Fibroblast of pulmonary artery (primary cell): Measurements from ENCODE around the gene PCDHGB3.
"Not testable (repeated sequence)": the region's sequence is repeated elsewhere in the genome, so short reads cannot be mapped to it uniquely, and the experiment has no call there.

Experiments
- DNase-seq: peaks from one replicate; pipeline ENCODE4 v3.0.0-alpha.2; 2010; ENCODE audit warnings: low read depth
- H3K4me3 ChIP-seq: replicated peaks from 2 replicates; pipeline ENCODE4 v1.5.1; 2011; ENCODE audit warnings: low read depth, mild to moderate bottlenecking, control low read depth, low read length, moderate library complexity
- CTCF ChIP-seq: IDR thresholded peaks from 2 replicates; pipeline ENCODE4 v1.5.1; 2011; ENCODE audit warnings: mild to moderate bottlenecking, control low read depth, low read length, inconsistent platforms; ENCODE audit errors: missing control alignments

PCDHGB3 gene

DNA sequence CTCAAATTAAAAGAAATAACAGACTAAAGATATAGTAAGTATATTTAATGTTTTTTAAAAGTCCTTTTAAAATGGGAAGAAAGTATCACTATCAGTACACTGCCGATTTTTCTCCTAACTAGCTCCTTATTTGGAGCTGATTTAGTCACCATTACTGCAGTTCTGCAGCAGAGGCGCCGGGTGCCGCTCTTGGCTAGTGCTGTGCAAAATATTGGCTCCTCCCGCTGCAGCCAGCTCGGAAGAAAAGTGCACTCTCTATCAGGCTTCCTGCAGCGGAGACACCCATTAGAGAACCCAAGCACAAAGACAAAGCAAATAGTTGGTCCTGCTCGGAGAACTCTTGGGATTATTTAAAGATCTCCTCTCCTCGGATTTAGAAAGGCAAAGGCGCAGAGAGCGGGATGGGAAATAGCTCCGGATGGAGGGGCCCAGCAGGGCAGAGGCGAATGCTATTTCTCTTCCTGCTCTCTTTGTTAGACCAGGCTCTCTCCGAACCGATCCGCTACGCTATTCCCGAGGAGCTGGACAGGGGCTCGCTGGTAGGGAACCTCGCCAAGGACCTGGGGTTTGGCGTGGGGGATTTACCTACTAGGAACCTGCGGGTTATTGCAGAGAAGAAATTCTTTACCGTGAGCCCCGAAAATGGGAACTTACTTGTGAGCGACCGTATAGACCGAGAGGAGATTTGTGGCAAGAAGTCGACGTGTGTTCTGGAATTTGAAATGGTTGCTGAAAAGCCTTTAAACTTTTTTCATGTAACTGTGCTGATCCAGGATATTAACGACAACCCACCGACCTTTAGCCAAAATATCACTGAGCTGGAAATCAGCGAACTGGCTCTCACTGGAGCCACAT, at the start of gene PCDHGB3:
Gene PCDHGB3, plus strand, starts transcription at position 249 of the 855 bp plus-strand sequence. Its CDS starts 153 bp downstream, at position 402.
- peak within 1 kb of the TSS; percentile 48 for H3K4me3 ChIP-seq
- TF ChIP-seq CTCF: peak; percentile 55

DNA sequence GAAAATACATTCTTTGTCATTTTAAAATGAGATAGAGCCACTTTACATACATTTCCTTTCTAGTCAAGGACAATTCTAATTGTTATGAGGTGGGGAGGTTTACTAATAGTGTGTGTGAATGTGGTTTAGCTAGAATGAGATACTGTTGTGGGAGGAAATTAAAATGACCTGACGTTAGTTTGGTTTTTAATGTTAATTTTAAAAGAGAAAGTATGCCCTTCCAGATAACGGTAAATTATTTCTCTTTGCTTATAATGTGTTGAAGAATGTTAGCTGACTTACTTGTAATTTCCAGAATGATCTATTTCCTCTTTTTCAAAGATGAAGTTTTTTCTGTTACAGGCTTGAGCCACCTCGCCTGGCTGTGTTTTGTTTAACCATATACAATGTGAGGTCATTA, 47.8 kb upstream of the PCDHGB3 start:
- no peak overlapping the region for H3K4me3 ChIP-seq
- DNase-seq: no peak
- no peak for TF ChIP-seq CTCF

More for the DNA sequence above, at the start of gene PCDHGB3:
- DNase-seq: peak; percentile 77

DNA sequence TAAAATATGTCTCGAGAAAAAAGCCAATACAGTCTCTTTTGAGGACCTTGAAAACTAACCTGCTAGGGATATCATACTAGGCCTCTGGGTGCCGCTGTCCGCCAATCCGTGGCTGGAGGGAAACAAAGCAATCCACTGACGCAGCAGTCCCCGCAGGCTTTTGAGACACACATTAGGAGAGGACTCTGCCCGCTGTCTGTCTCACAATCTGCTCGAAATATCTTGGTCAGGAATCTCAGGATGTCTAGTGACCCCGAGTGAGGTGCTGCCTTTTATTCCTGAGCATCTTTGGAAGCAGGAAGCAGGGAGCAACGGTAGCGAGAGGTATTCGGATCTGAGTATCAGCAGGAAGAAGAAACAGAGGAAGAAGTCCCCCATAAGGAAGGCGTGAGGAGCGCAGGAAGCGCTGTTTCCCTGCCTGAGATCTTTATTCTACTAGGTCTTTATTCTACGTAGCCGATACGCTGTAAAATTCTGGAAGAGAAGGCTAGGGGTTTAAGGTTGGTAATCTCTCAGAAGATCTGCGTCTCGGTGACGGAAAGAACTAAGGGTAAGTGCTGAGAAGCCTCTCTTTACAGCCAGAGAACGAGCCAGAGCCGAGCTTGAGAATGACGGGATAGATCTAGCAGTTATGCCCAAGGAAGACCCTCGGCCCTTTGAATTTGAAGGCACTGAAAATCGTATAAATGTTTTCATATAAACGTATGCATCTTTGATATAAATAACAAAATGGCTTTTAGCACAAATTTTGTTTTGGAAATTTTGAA, 43.8 kb upstream of the PCDHGB3 start:
- TF ChIP-seq CTCF: peak; percentile 82
- DNase-seq: peak; percentile 83
- H3K4me3 ChIP-seq: peak overlapping the region; percentile 52

DNA sequence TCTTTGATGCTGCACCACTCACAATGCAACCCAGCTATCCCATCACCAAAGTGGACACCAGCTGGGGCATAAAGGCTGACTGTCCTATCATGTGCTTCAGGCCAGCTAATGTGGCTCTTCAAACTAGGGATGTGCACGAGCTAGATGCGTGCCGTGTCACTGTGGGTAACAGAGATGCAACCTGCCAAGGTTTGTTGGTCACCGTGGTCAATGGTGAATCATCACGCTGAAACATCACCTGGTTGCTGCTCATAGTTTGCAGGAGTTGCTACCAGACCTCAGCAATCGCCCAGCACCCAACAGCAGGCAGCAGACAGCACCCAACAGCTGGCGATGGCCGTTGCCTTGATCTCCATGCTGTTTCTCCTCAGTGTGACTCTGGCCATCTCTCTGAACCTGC, 41.8 kb upstream of the PCDHGB3 start:
- no peak for TF ChIP-seq CTCF
- DNase-seq: no peak
- H3K4me3 ChIP-seq: no peak overlapping the region

DNA sequence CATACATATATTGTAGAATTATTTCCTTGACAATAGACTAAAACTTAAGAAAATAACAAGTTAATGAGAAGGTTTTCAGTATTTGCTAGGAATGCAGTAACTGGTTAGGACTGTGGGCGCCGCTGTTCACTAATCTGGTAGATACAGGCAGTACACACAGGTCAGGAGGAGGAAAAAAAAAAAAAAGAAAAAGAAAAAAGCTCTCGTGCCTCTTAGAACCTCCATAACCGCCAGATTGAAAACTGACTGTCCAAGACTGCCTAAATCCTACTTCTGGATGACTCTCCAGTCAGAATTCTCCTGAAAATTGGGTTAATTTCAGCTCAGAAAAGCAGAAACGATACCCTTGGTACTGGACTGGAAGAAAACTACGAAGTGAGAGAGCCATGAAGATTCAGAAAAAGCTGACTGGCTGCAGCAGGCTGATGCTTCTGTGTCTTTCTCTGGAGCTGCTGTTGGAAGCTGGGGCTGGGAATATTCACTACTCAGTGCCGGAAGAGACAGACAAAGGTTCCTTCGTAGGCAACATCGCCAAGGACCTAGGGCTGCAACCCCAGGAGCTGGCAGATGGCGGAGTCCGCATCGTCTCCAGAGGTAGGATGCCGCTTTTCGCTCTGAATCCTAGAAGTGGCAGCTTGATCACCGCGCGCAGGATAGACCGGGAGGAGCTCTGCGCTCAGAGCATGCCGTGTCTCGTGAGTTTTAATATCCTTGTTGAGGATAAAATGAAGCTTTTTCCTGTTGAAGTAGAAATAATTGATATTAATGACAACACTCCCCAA, 39.6 kb upstream of the PCDHGB3 start, which contains the start of gene PCDHGA1:
Gene PCDHGA1, plus strand, starts transcription at position 216 of the 782 bp plus-strand sequence.
- peak; percentile 71 for DNase-seq
- peak within 1 kb of the TSS; percentile 55 for H3K4me3 ChIP-seq
- TF ChIP-seq CTCF: peak; percentile 60

- H3K4me3 ChIP-seq, DNase-seq: not testable (repeated sequence)
Measured at GRCh38 chr5:141332571-141332970, 37.5 kb upstream of the PCDHGB3 start.
